IPS DF 6.9 (cell line): ENCODE results near the gene NAV3.
"Not testable (repeated sequence)": the region's sequence is repeated elsewhere in the genome, so short reads cannot be mapped to it uniquely, and the experiment has no call there.

Source experiments
- DNase-seq: peaks from one replicate; pipeline ENCODE4 v3.0.0-alpha.2; 2013; ENCODE audit warnings: low read depth, low spot score
- H3K27ac ChIP-seq: one replicate; pipeline ENCODE4 v1.5.1; 2013; ENCODE audit warnings: low read length, control low read depth
- H3K27me3 ChIP-seq: 2 replicates; pipeline ENCODE4 v1.6.1; 2013; ENCODE audit warnings: mild to moderate bottlenecking, low read length; ENCODE audit not compliant: control insufficient read depth, insufficient read depth
- H3K36me3 ChIP-seq: 2 replicates; pipeline ENCODE4 v1.6.1; 2013; ENCODE audit warnings: low read length; ENCODE audit not compliant: control insufficient read depth, insufficient read depth
- H3K4me1 ChIP-seq: 2 replicates; pipeline ENCODE4 v1.6.1; 2013; ENCODE audit warnings: low read length; ENCODE audit not compliant: control insufficient read depth, insufficient read depth
- H3K4me3 ChIP-seq: 2 replicates; pipeline ENCODE4 v1.5.1; 2013; ENCODE audit warnings: mild to moderate bottlenecking, low read length
- H3K9me3 ChIP-seq: 2 replicates; pipeline ENCODE4 v1.6.1; 2013; ENCODE audit warnings: low read length, inconsistent platforms; ENCODE audit not compliant: control insufficient read depth, insufficient read depth
- WGBS: extraction: QIAGEN DNeasy Blood & Tissue Kit; methylation state at CpG from one replicate; pipeline ENCODE4 v1.1.7; 2013; ENCODE audit warnings: mixed read lengths, missing lambda C conversion rate; ENCODE audit not compliant: insufficient read length, insufficient coverage; 5-methylcytosine and 5-hydroxymethylcytosine counted together

Gene NAV3

GRCh38 chr12:78101946-78102635, 271.4 kb downstream of the NAV3 start:
- no peak for DNase-seq
- Histone ChIP-seq H3K4me1 (no peaks in the 10 kb centered on the region), H3K4me3 (no peak overlapping the region), H3K27ac (no peak overlapping the region), H3K36me3 (no peaks in the 10 kb centered on the region), H3K27me3 (no peaks in the 10 kb centered on the region), H3K9me3 (no peaks in the 10 kb centered on the region)
- WGBS: no CpG with 5 or more reads among the region's 4 CpGs

DNA sequence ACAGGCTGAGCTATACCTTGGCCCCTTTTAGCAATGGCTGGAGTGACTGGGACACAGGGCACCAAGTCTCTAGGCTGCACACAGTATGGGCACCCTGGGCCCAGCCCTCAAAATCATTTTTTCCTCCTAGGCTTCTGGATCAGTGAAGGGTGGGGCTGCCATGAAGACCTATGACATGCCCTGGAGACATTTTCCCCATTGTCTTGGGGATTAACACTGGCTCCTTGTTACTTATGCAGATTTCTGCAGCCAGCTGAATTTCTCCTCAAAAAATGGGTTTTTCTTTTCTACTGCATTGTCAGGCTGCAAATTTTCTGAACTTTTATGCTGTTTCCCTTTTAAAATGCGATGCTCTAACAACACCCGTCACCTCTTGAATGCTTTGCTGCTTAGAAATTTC, 272.1 kb downstream of the NAV3 start:
- H3K9me3 ChIP-seq, DNase-seq, H3K36me3 ChIP-seq, H3K27me3 ChIP-seq, H3K4me3 ChIP-seq, H3K27ac ChIP-seq, H3K4me1 ChIP-seq: not testable (repeated sequence)
- no CpG with 5 or more reads among the region's 2 CpGs for WGBS

DNA sequence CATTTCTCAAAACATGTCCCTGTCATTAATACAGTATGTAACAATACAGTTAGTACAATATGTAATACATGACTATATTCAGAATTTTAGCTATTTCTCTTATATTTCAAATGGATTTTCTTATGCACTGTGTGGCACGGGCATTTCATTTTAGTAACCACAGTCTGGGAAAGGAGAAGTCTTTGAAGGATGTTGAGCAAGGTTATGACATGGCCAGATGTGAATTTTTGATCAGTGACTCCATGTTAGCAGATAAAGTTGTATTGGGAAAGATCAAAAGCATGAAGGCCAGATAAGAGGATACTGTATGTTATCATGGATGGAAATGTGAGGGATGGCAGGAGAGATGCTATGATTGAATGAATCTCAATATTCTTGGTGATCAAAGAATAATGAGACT, 285.2 kb downstream of the NAV3 start:
- no peaks in the 10 kb centered on the region for H3K9me3 ChIP-seq
- no peaks in the 10 kb centered on the region for H3K36me3 ChIP-seq
- no peaks in the 10 kb centered on the region for H3K27me3 ChIP-seq
- no peak for DNase-seq
- WGBS: no CpG with 5 or more reads among the region's 1 CpG
- no peak overlapping the region for H3K4me3 ChIP-seq
- H3K4me1 ChIP-seq: no peaks in the 10 kb centered on the region
- H3K27ac ChIP-seq: no peak overlapping the region

DNA sequence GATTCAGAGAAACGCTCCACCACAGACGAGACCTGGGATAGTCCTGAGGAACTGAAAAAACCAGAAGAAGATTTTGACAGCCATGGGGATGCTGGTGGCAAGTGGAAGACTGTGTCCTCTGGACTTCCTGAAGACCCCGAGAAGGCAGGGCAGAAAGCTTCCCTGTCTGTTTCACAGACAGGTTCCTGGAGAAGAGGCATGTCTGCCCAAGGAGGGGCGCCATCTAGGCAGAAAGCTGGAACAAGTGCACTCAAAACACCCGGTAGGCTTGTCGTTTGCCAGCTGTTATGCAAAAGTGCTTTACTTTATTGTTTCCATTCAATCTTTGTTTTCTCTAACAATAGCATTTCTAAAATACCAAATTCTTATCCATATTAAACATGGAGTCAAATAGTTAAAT, 287.3 kb downstream of the NAV3 start:
- H3K4me3 ChIP-seq: no peak overlapping the region
- no peaks in the 10 kb centered on the region for H3K4me1 ChIP-seq
- DNase-seq: no peak
- no peaks in the 10 kb centered on the region for H3K27me3 ChIP-seq
- WGBS: no CpG with 5 or more reads among the region's 6 CpGs
- H3K36me3 ChIP-seq: no peaks in the 10 kb centered on the region
- H3K9me3 ChIP-seq: no peaks in the 10 kb centered on the region
- no peak overlapping the region for H3K27ac ChIP-seq

DNA sequence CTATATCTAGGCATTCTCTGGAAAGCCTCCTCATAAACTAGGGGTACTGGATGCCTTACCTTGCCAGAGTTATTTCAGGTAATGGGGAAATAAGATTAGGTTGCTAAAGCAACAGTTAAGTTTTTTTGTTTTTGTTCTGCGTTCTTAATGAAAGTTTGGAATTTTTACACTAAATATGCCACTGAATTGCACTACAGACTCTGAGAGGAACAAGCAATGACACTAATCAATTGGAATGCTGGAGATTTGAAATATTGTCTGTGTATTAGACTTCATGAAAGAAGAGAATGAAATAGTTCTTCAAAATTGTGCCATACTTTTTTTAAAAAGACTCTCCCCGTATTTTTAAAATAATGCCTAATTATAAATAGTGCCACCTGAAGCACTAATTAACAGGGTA, 287.8 kb downstream of the NAV3 start:
- Histone ChIP-seq H3K4me1 (no peaks in the 10 kb centered on the region), H3K27ac (no peak overlapping the region), H3K4me3 (no peak overlapping the region), H3K36me3 (no peaks in the 10 kb centered on the region), H3K27me3 (no peaks in the 10 kb centered on the region), H3K9me3 (no peaks in the 10 kb centered on the region)
- WGBS: no CpG with 5 or more reads among the region's 2 CpGs
- DNase-seq: no peak

- no CpG with 5 or more reads among the region's 12 CpGs for WGBS
- no peak overlapping the region for H3K4me3 ChIP-seq
- no peak overlapping the region for H3K27ac ChIP-seq
These were observed 288.7 kb downstream of the NAV3 start for GRCh38 chr12:78119351-78119918.

GRCh38 chr12:78120306-78120705, 289.6 kb downstream of the NAV3 start:
- no peak overlapping the region for H3K27ac ChIP-seq
- H3K4me1 ChIP-seq: no peaks in the 10 kb centered on the region
- no peak for DNase-seq
- no peaks in the 10 kb centered on the region for H3K9me3 ChIP-seq
- no peak overlapping the region for H3K4me3 ChIP-seq
- no peaks in the 10 kb centered on the region for H3K36me3 ChIP-seq
- no peaks in the 10 kb centered on the region for H3K27me3 ChIP-seq

More at GRCh38 chr12:78119351-78119918, 288.7 kb downstream of the NAV3 start:
- no peak for DNase-seq
- Histone ChIP-seq H3K27me3 (no peaks in the 10 kb centered on the region), H3K9me3 (no peaks in the 10 kb centered on the region), H3K36me3 (no peaks in the 10 kb centered on the region), H3K4me1 (no peaks in the 10 kb centered on the region)

DNA sequence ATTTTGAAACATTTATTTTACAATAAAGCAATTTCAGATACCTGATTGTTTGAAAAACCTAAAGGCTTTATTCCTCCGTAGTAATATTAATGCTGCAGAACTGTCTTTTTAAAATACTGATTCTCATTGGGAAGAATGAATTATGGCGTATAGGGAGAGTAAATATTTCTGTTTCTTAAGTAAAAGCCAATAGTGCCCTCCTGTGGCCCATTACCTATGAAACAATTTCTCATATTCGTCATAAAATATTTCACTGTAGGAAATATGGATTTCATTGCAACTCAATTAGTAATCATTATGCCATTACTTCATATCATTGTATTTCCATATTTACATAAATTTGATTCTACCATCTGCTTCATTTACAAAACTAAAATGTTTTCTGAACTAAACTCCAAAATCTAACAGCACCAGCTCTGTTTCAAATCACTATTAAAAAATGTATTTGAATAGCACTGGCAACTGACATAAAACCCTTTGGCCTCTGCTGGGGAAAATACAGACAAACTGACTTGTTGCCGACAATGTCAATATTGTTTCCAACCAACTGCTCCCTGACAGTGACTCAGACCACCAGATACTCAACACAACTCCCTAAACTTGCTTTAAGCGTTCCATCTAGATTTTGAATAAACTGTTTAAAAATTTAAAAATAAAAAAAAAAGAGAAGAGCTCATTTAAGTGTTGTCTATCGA, 290.3 kb downstream of the NAV3 start:
- H3K36me3 ChIP-seq: no peaks in the 10 kb centered on the region
- WGBS: no CpG with 5 or more reads among the region's 6 CpGs
- no peaks in the 10 kb centered on the region for H3K27me3 ChIP-seq
- DNase-seq: no peak
- no peaks in the 10 kb centered on the region for H3K4me1 ChIP-seq
- no peaks in the 10 kb centered on the region for H3K9me3 ChIP-seq
- H3K27ac ChIP-seq: no peak overlapping the region
- no peak overlapping the region for H3K4me3 ChIP-seq

GRCh38 chr12:78121969-78122610, 291.4 kb downstream of the NAV3 start:
- Histone ChIP-seq H3K4me3 (no peak overlapping the region), H3K4me1 (no peaks in the 10 kb centered on the region), H3K27ac (no peak overlapping the region), H3K27me3 (no peaks in the 10 kb centered on the region), H3K36me3 (no peaks in the 10 kb centered on the region), H3K9me3 (no peaks in the 10 kb centered on the region)
- no CpG with 5 or more reads among the region's 16 CpGs for WGBS
- DNase-seq: no peak

DNA sequence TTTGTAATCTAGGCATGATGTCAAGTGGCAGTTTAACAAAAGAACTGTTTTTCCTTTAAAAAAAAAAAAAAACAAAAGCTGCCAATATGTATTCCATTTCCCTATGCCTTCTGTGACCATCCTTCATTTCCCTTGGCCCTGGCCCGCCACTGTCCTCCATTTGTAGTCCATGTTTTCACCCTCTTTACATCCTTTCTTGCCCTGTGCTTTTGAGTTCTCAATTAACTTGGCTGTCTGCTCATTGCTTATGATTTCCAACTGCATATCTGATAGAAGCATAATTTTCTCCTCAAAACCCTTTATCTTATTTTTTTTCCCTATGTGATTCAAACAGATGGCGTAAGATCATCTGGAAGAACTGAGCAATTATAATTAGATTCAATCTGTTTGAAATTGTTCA, 297.5 kb downstream of the NAV3 start:
- H3K36me3 ChIP-seq: no peaks in the 10 kb centered on the region
- WGBS: no CpG with 5 or more reads among the region's 2 CpGs
- H3K9me3 ChIP-seq: no peaks in the 10 kb centered on the region
- H3K27me3 ChIP-seq: no peaks in the 10 kb centered on the region
- H3K4me3 ChIP-seq: no peak overlapping the region
- no peak overlapping the region for H3K27ac ChIP-seq
- H3K4me1 ChIP-seq: no peaks in the 10 kb centered on the region
- no peak for DNase-seq
